ENCODE results near the gene MAML1. TPM values are rescaled to one million over a fixed set of nuclear protein-coding genes. Genes with fewer than 3 reads are reported as not detected.

MAML1 gene
- total RNA-seq, 1 donor from 2014 or later = 11.8 TPM

DNA sequence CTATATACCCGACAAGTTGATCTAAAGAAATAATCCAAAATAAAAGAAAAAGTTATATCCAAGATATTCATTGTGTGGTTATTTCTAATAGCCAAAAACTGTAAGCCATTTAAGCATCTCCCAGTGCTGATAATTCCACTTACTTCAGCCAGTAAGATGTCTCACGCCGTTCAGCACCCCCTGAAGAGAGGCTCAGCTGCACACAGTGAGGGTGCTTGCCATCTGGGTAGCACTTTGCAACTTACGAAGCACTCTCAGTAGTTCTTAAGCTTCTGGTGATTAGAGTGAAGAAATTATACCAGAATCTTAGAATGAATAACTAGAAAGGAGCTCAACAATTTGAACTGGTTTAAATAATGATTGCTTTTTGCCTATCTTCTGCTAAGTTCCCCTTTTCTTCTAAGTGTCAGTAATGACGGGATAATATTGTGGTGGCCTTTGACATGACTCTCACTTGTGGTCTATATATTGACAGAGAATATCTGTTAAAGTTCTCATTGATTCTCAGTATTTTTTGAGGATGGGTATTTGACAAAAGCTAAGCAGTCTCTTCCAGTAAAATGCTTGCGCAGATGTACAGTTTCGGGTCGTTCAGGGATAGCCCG is 35.0 kb downstream of the MAML1 start:
- TF ChIP-seq, protein P1, sequence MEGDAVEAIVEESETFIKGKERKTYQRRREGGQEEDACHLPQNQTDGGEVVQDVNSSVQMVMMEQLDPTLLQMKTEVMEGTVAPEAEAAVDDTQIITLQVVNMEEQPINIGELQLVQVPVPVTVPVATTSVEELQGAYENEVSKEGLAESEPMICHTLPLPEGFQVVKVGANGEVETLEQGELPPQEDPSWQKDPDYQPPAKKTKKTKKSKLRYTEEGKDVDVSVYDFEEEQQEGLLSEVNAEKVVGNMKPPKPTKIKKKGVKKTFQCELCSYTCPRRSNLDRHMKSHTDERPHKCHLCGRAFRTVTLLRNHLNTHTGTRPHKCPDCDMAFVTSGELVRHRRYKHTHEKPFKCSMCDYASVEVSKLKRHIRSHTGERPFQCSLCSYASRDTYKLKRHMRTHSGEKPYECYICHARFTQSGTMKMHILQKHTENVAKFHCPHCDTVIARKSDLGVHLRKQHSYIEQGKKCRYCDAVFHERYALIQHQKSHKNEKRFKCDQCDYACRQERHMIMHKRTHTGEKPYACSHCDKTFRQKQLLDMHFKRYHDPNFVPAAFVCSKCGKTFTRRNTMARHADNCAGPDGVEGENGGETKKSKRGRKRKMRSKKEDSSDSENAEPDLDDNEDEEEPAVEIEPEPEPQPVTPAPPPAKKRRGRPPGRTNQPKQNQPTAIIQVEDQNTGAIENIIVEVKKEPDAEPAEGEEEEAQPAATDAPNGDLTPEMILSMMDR (IDR thresholded peaks at IDR 0.05; ENCODE audit: borderline replicate concordance) = no peak
- intact Hi-C loops (cut with micrococcal nuclease) = no loop called here

DNA sequence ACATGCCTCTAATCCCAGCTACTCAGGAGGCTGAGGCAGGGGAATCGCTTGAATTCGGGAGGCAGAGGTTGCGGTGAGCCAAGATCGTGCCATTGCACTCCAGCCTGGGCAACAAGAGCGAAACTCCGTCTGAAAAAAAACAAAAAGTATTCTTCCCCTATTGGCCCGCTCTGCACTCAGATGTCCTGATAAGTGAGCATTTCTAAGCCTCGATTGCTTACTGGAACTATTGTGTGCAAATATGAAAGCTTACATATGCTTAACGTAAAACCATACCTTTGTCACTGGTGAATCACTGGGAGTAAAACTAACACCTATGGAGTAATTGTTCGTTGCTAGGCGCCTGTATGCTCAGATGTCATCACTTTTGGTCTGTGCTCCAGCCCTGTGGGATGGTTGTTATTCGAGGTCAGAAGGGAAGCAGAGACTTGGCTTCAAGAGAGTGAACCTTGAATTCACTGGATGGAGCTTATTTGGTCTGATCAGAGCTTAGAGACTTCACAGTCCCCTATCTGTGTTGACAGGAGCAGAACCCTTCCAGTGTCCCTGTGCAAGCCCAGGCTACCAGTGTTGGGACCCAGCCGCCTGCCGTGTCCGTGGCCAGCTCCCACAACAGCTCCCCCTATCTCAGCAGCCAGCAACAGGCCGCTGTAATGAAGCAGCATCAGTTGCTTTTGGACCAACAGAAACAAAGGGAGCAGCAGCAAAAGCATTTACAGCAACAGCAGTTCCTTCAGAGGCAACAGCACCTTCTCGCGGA is 35.9 kb downstream of the MAML1 start:
- Histone ChIP-seq H3K4me3 (no peak overlapping the region), H3K27ac (replicated peaks) (no peak overlapping the region), H3K36me3 (peaks cover 70% of the 10 kb centered on the region), H3K4me1 (peaks cover 54% of the 10 kb centered on the region), H3K9me3 (replicated peaks) (no peaks in the 10 kb centered on the region), H3K27me3 (ENCODE audit: low read depth) (no peaks in the 10 kb centered on the region)
- TF ChIP-seq, protein P1 (IDR thresholded peaks at IDR 0.05; ENCODE audit: borderline replicate concordance) = peak; percentile 38
- intact Hi-C loops (cut with micrococcal nuclease) = no loop called here
- no peak for DNase-seq

More for the DNA sequence above, 35.0 kb downstream of the MAML1 start:
- peaks cover 61% of the 10 kb centered on the region for H3K36me3 ChIP-seq
- no peak overlapping the region for H3K27ac ChIP-seq (replicated peaks)
- no peaks in the 10 kb centered on the region for H3K9me3 ChIP-seq (replicated peaks)
- no peak for DNase-seq
- no peak overlapping the region for H3K4me3 ChIP-seq
- H3K27me3 ChIP-seq (ENCODE audit: low read depth) = no peaks in the 10 kb centered on the region
- H3K4me1 ChIP-seq = peaks cover 63% of the 10 kb centered on the region

DNA sequence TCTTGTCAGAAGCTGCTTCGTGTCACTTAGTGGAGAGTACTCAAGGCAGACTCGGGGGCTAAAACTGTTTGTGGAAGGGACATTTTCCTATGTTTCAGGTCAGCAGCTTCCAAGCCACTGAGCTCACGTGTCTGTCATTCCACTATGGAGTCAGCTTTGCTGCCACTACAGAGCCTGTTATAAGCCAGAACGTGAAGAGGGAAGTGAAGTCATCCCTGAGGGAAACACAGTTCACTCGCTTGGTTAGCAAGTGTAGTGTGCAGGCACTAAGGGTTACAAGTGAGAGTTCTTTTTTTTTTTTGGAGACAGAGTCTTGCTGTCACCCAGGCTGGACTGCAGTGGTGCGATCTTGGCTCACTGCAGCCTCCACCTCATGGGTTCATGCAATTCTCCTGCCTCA is 36.6 kb downstream of the MAML1 start:
- TF ChIP-seq, protein P1 (IDR thresholded peaks at IDR 0.05; ENCODE audit: borderline replicate concordance) = no peak
- intact Hi-C loops (cut with micrococcal nuclease) = no loop called here
- peaks cover 78% of the 10 kb centered on the region for H3K36me3 ChIP-seq
- H3K27ac ChIP-seq (replicated peaks) = no peak overlapping the region
- no peak overlapping the region for H3K4me3 ChIP-seq
- H3K27me3 ChIP-seq (ENCODE audit: low read depth) = no peaks in the 10 kb centered on the region
- no peak for DNase-seq
- H3K4me1 ChIP-seq = peaks cover 46% of the 10 kb centered on the region
- no peaks in the 10 kb centered on the region for H3K9me3 ChIP-seq (replicated peaks)

DNA sequence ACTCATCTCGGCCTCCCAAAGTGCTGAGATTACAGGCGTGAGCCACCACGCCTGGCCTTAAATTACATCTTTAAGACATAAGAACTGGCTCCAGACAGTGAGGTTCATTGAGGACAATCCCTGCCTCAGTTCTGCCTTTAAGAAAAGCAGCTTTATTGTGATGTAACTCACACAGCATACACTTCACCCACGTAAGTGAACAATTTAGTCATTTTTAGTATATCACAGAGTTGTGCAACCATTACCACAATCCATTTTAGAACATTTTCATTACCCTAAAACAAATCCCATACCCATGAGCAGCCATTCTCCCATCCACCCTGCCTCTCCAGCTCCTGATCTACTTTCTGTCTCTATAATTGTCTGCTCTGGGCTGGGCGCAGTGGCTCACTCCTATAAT is 37.2 kb downstream of the MAML1 start:
- Histone ChIP-seq H3K27ac (replicated peaks) (no peak overlapping the region), H3K4me1 (peaks cover 41% of the 10 kb centered on the region), H3K27me3 (ENCODE audit: low read depth) (no peaks in the 10 kb centered on the region), H3K9me3 (replicated peaks) (no peaks in the 10 kb centered on the region), H3K4me3 (no peak overlapping the region), H3K36me3 (peaks cover 83% of the 10 kb centered on the region)
- TF ChIP-seq, protein P1 (IDR thresholded peaks at IDR 0.05; ENCODE audit: borderline replicate concordance) = no peak
- no peak for DNase-seq
- intact Hi-C loops (cut with micrococcal nuclease) = no loop called here

DNA sequence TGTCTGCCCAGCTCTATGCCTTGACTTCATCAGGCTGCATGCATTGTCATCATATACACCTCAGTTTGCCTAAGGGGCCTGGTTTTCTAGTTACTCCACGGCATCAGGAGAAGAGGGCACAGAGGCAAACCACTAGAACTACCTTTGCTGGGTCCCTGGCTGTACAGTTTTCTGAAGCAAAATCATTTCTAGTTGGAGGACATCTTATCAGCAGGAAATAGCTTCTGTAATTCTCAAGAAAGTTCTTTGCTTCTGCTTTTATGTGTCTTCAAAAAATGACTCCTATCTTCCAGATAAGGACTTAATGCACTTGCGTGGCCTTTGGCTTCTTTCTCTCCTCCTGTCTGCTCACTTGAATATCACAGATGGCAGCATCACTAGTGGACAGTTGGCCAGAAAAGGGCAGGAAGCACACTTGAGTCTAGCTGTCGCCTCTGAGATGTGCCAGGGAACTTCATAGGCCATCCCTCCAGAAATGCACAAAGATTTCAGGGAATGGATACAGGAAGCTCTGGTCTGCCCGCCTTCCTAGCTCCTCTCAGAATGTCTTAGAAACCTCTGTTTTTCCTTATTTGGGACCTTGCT is 38.8 kb downstream of the MAML1 start:
- Histone ChIP-seq H3K27me3 (ENCODE audit: low read depth) (no peaks in the 10 kb centered on the region), H3K36me3 (peaks cover 87% of the 10 kb centered on the region), H3K9me3 (replicated peaks) (no peaks in the 10 kb centered on the region), H3K4me1 (peaks cover 25% of the 10 kb centered on the region), H3K27ac (replicated peaks) (no peak overlapping the region), H3K4me3 (no peak overlapping the region)
- intact Hi-C loops (cut with micrococcal nuclease) = no loop called here
- no peak for DNase-seq
- TF ChIP-seq, protein P1 (IDR thresholded peaks at IDR 0.05; ENCODE audit: borderline replicate concordance) = no peak

Measured in left ventricle myocardium inferior (tissue), 1 donor.